HG03025 (cell line): ENCODE data around the gene CEP164.

Source experiments
- ATAC-seq: cut with Tn5 transposase; IDR thresholded peaks from one replicate; pipeline ENCODE4 v1.9.1; 2021; ENCODE audit warnings: mild to moderate bottlenecking, moderate library complexity; ENCODE audit not compliant: unreplicated experiment, low FRiP score

CEP164 gene

DNA sequence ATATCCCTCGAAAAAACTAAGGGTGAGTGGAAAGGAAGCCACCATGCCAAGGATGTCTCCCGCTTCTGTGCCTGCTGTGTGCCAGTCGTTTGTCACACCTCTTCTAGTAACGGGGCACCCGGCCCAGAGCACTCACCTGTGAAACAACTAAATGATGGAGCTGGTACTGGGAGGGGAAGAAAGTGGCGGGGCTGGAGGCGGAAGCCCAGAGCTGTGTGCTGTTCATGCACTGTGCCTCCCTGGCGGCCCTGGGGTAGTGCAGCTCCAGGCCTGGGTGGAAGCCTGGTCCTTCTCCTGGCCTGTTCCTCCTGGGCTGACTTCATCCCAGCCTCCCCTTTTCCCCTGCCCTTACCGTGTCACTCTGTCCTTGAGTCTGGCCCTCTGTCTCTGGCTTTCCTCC, 130.2 kb downstream of the CEP164 start:
- ATAC-seq, result no peak

DNA sequence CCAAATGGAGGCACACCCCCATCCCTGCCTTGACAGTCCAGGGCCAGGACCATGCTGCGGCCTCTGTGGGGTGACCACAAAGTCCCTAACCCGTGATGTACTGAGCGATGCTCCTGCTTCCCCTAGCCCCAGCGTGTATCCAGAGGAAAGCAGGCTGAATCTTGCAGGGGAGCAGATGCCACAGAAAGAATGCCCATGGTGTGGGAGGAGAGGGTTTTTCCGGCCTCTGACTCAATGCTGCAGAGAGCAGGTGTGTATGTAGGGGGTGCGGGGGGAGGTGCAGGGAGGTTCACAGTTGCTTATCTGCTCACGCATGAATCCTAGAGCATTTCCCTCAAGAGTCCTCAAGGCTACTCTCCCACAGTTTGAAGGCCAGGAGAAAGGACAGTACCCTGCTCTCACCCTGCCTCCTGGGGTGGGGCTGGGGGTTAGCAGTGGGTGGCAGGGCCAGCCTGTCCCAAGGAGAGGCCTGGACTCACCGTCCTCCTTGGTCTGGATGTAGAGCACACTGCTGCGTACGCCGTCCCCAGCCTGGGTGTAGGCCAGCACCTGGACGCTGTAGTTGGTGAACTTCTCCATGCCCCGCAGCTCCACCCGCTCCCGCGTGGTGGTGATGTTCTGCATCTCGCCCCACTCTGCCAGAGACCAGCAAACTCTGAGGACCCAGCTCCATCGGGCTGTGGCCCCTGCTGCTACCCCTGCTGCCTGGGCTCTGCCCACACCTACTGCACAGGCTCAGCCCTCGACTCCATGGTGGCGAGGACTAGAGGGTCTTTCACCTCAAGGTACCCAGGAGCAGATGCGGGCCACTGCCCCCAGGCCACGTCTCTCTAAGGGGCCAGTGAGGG, 130.8 kb downstream of the CEP164 start:
- ATAC-seq, result no peak

DNA sequence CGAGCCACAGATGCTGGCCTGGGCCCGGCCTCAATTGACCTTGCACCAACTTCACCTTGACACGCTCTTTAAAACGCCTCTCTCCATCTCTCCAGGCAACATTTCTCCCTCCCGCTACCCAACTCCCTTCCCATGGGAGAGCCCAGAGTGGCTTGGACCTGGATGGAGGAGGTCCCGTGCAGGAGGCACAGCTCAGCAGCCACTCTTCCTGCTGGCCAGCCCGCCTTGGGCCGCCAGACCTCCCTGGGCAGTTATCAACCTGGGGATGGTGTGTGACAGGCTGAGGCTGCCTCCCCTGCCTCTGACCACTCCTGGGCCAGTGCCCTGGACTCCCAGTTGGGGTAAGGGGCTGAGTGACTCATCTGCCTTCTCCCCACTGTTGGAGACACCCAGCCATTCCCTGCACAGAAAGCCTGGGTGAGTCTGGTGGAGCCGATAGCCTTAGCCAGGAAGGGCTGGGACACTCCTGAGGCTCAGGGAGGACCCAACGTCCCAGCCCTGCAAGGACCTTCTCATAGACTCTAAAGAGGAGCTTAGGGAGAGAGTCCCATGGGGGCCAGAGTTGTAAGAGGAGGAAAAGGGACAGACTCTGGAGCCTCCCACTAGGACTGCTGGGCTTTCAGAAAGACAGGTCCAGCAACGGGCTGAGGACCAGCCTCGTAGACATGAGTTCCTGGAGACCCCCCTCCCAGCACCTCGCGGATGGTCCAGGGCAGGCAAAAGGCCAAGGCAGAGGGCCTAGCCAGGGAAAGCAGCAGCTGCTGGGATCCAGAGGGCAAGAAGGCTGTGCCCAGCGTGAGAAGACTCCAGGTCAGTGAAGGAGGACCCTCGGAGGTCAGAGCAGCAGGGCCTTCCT, 131.7 kb downstream of the CEP164 start:
- no peak for ATAC-seq

DNA sequence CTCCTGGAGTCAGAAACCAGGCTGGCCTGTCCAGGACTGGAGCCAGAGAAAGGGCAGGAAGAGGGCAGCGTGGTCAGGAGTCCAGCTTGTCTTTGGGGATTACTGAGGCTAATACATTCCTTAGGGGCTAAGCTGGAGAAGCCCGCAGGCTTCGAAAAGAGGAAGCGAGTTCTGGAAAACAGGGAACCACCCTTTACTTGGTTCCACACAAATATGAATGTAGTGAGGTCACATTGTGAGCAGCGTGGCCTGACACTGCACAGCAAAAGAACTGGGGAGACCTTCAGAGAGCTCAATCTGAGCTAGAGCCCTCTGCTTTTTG, 132.3 kb downstream of the CEP164 start:
- no peak for ATAC-seq

DNA sequence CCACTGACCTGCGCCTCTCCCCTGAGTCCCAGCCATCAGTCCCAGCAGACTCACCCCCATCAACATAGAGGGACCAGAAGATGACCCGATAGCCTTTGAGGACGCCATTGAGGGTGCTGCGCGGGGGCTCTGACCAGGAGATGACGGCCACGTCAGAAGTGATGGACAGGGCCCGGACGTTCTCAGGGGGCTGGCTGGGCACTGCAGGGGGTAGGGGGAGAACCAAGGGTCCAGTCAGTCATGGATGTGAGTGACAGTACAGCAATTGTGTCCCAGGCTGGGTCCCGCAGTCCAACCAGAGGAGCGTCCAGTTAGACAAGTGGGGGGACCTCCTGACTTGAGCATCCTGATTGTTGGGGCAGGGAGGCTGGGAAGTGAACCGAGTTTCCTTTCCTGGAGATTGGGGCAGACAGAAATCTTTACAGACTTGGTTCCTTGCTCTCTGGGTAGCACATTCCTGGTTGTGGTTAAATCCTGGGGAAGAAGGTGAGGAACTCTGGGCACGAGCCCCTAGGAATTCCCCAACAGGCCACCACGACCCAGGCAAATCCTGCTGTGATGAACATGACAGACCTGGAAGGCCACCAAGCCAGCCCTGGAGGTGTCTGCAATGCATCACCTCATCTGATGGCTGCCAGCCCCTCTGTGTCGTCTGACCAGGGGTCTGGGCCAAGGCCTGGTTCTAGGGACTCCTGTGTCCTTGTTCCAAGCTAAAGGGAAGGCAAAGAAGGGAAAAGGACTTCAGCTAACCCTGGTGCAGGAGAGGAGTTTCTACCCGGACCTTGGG, 133.9 kb downstream of the CEP164 start:
- no peak for ATAC-seq

DNA sequence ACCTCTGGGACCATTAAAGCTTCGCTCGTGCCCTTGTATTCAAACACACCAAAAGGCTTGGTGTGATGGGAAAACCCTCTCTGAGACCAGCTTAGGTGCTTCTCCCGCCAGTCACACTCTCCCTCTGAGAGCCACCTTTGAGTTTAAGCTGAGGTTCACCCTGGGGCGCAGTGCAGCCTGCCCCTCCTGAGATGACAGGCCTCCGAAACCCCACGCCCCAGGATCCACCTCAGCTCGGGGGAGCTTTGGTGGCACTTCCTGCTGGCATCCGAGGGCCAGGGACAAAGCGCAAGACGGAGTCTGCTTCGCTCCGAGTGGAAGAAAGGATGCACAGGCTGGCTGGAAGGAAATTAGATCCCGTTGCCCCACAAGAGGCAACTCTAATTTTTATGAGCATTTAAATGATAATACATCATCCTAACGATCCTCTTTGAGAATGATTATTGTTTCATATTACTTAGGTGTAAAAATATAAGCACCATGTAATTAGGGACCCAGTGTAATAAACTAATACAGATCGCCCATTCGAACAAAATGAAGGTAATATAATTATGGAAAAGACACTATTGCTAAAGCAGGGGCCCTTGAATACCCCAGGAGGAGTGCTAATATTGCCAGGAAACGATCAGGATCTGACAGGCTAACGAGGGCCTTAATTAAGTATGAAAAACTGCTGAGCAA, 134.7 kb downstream of the CEP164 start:
- no peak for ATAC-seq

DNA sequence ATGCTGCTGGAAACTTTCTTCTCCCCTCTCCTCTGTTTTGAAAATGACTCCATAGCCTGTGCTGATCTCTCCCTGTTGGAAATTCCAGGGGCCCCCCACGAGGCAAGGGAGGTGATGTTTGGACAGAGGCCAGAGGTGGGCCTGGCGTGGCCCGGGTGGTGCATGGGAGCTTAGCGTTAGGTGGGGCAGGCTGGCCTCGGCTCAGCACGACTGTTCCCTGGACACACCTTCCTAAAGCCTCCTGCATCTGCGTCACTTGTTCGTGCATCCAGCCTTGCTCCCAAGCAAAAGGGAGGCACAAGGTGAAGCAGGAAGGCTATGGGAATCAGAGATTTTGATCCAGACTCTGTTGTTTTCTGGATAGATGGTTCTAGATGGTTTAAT, 135.2 kb downstream of the CEP164 start:
- ATAC-seq, result no peak
